ENCODE results near the gene MROH2A. TPM values are rescaled to one million over a fixed set of nuclear protein-coding genes. Genes with fewer than 3 reads are reported as not detected.
"Not testable (repeated sequence)": the region's sequence is repeated elsewhere in the genome, so short reads cannot be mapped to it uniquely, and the experiment has no call there.

MROH2A gene
- total and polyA plus RNA-seq, 2 donors, result 0.39 to 0.71 TPM

DNA sequence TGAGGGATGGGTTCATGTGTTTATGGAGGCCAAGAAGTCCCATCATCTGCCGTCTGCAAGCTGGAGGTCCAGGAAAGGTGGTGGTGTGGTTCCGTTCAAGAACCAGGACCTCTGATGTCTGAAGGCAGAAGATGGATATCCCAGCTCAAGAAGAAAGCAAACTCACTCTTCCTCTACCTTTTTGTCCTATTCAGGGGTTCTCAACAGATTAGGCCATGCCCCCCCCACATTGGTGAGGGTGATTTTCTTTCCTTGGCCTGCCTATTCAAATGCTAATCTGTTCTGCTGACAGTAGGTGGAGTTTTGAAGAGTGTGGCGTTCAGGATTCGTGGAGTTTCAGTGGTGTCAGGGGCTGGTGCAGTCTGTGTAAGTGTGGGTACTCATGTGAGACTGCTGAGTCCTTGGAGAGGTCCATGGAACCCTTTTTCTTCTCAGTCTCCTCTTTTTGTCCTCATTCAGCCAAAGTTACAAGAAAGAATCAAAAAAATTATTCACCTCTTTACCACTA is 84.2 kb downstream of the MROH2A start:
- DNase-seq (ENCODE audit: low read depth in 6 of 9, low spot score in 9 of 9), result no peak
- H3K4me1 ChIP-seq (ENCODE audit: control insufficient read depth in 2 of 2, insufficient read depth in 2 of 2, low read length in 2 of 2), result no peaks in the 10 kb centered on the region
- no peak overlapping the region for H3K4me3 ChIP-seq (ENCODE audit: low read length in 2 of 2)
- H3K27me3 ChIP-seq (ENCODE audit: control insufficient read depth in 2 of 2, insufficient read depth in 1 of 2, low read length in 1 of 2), result no peaks in the 10 kb centered on the region
- H3K27ac ChIP-seq (ENCODE audit: low read depth in 1 of 2, low read length in 1 of 2), result no peak overlapping the region
- H3K36me3 ChIP-seq (ENCODE audit: control insufficient read depth in 2 of 2, insufficient read depth in 2 of 2, low read length in 1 of 2), result no peaks in the 10 kb centered on the region
- 94% methylated on average over 4 of the region's 4 CpGs for WGBS
- H3K9me3 ChIP-seq (ENCODE audit: control insufficient read depth in 2 of 2, insufficient read depth in 1 of 2, low read length in 1 of 2), result peaks cover 0 to 2% of the 10 kb centered on the region in 2 donors

DNA sequence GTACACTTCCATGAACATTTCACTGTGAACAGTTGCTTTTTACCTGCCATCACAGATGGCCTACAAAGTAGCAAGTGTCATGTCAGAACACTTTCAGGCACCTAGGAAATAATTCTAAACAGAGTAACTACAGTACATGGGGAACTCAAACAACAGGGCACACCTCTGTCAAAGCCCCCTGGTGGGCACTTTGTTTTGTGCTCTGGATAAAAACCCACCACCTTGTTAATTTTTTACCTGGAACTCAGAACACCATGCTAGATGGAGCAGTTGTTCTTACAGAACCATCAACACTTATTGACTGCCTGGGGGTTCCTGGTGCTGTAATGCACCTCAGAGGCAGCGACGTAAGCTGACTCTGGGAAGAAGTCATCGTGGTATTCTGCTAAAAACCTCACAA is 87.7 kb downstream of the MROH2A start:
- no peak overlapping the region for H3K27ac ChIP-seq (ENCODE audit: low read depth in 1 of 2, low read length in 1 of 2)
- DNase-seq (ENCODE audit: low read depth in 6 of 9, low spot score in 9 of 9), result peak in 4 of 9 donors; percentile 15 to 57 (median 30)
- no peaks in the 10 kb centered on the region for H3K36me3 ChIP-seq (ENCODE audit: control insufficient read depth in 2 of 2, insufficient read depth in 2 of 2, low read length in 1 of 2)
- H3K4me3 ChIP-seq (ENCODE audit: low read length in 2 of 2), result no peak overlapping the region
- peaks cover 0 to 2% of the 10 kb centered on the region in 2 donors for H3K9me3 ChIP-seq (ENCODE audit: control insufficient read depth in 2 of 2, insufficient read depth in 1 of 2, low read length in 1 of 2)
- peaks cover 0 to 3% of the 10 kb centered on the region in 2 donors for H3K4me1 ChIP-seq (ENCODE audit: control insufficient read depth in 2 of 2, insufficient read depth in 2 of 2, low read length in 2 of 2)
- no peaks in the 10 kb centered on the region for H3K27me3 ChIP-seq (ENCODE audit: control insufficient read depth in 2 of 2, insufficient read depth in 1 of 2, low read length in 1 of 2)
- 51% methylated on average over 3 of the region's 3 CpGs for WGBS

DNA sequence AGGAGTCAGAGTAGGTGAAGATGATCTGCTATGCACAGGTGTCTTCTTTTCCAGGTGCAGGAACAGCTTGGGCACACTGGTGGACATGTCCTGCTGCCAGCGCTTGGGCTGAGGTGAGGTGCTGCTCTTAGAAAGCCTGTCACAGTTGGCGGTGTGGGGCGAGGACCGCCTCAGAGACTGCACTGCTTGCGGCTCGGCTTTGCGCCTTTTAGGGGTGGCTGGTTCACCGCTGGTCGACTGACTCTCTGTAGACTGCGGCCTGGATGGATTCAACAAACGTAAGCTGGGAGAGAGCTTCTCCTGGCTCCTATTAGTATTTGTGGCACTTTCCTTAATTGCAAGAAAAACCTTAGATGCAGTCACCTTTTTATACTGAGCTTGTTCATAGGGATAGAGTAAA is 88.3 kb downstream of the MROH2A start:
- H3K9me3 ChIP-seq (ENCODE audit: control insufficient read depth in 2 of 2, insufficient read depth in 1 of 2, low read length in 1 of 2), result peaks cover 0 to 2% of the 10 kb centered on the region in 2 donors
- H3K27me3 ChIP-seq (ENCODE audit: control insufficient read depth in 2 of 2, insufficient read depth in 1 of 2, low read length in 1 of 2), result no peaks in the 10 kb centered on the region
- WGBS, result 92% methylated on average over 11 of the region's 11 CpGs
- H3K27ac ChIP-seq (ENCODE audit: low read depth in 1 of 2, low read length in 1 of 2), result no peak overlapping the region
- H3K4me3 ChIP-seq (ENCODE audit: low read length in 2 of 2), result no peak overlapping the region
- no peak for DNase-seq (ENCODE audit: low read depth in 6 of 9, low spot score in 9 of 9)
- no peaks in the 10 kb centered on the region for H3K36me3 ChIP-seq (ENCODE audit: control insufficient read depth in 2 of 2, insufficient read depth in 2 of 2, low read length in 1 of 2)
- H3K4me1 ChIP-seq (ENCODE audit: control insufficient read depth in 2 of 2, insufficient read depth in 2 of 2, low read length in 2 of 2), result peaks cover 0 to 3% of the 10 kb centered on the region in 2 donors

DNA sequence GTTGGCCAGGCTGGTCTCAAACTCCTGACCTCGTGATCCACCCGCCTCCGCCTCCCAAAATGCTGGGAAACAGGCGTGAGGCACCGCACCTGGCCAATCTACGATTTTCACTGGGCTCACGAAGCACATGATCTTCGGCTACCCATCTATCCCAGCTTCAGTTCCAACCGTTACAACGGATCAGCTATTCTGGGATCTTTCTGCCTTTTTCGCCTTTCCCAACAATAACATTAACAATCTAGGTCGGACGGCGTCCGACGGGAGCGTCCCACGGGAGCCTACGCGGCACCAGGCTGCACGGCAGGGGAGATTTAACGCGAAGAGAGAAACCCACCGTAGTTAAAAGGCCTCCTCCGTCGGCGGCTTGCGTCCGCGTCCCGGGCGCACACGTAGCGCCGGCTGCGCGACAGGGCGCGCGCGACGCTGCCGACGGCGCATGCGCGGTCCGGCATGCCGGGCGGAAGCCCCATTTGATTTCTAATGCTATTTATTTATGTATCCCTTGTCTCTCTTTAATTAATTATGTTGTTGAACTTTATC is 89.9 kb downstream of the MROH2A start, which contains the start of gene MSL3B:
Gene MSL3B, minus strand, starts transcription at position 394 of the 540 bp plus-strand sequence.
- H3K9me3 ChIP-seq (ENCODE audit: control insufficient read depth in 2 of 2, insufficient read depth in 1 of 2, low read length in 1 of 2), result peaks cover 0 to 2% of the 10 kb centered on the region in 2 donors
- H3K4me3 ChIP-seq (ENCODE audit: low read length in 2 of 2), result peak within 1 kb of the TSS; percentile 57 to 68
- H3K27ac ChIP-seq (ENCODE audit: low read depth in 1 of 2, low read length in 1 of 2), result peak within 1 kb of the TSS; percentile 50 to 65
- H3K27me3 ChIP-seq (ENCODE audit: control insufficient read depth in 2 of 2, insufficient read depth in 1 of 2, low read length in 1 of 2), result no peaks in the 10 kb centered on the region
- WGBS, result 12% methylated on average over 50 of the region's 50 CpGs
- peaks cover 0 to 3% of the 10 kb centered on the region in 2 donors for H3K4me1 ChIP-seq (ENCODE audit: control insufficient read depth in 2 of 2, insufficient read depth in 2 of 2, low read length in 2 of 2)
- DNase-seq (ENCODE audit: low read depth in 6 of 9, low spot score in 9 of 9), result peak; percentile 42 to 80 (median 53)
- no peaks in the 10 kb centered on the region for H3K36me3 ChIP-seq (ENCODE audit: control insufficient read depth in 2 of 2, insufficient read depth in 2 of 2, low read length in 1 of 2)

DNA sequence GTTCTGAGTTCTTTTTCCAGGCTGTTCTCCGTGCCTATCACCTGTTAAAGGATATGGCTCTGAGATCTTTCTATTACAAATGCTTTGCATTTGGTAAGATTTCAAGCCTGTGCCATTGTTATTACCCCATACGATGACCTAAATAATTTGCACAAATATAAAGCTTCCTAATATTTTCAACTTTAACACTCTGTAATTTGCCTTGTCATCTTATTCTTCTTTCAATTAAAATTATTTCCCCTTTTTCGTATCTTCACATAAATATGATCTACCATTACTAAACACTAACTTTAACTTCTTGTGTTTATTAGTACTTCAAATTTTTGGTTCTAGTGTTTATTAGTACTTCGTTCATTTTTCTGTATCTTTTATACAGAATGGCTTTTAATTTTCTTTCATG is 93.3 kb downstream of the MROH2A start:
- peaks cover 0 to 3% of the 10 kb centered on the region in 2 donors for H3K4me1 ChIP-seq (ENCODE audit: control insufficient read depth in 2 of 2, insufficient read depth in 2 of 2, low read length in 2 of 2)
- H3K36me3 ChIP-seq (ENCODE audit: control insufficient read depth in 2 of 2, insufficient read depth in 2 of 2, low read length in 1 of 2), result no peaks in the 10 kb centered on the region
- peaks cover 0 to 3% of the 10 kb centered on the region in 2 donors for H3K27me3 ChIP-seq (ENCODE audit: control insufficient read depth in 2 of 2, insufficient read depth in 1 of 2, low read length in 1 of 2)
- no peak overlapping the region for H3K4me3 ChIP-seq (ENCODE audit: low read length in 2 of 2)
- H3K9me3 ChIP-seq (ENCODE audit: control insufficient read depth in 2 of 2, insufficient read depth in 1 of 2, low read length in 1 of 2), result peaks cover 0 to 1% of the 10 kb centered on the region in 2 donors
- H3K27ac ChIP-seq (ENCODE audit: low read depth in 1 of 2, low read length in 1 of 2), result no peak overlapping the region
- no peak for DNase-seq (ENCODE audit: low read depth in 6 of 9, low spot score in 9 of 9)
- WGBS, result 66% methylated on average over 4 of the region's 4 CpGs

DNA sequence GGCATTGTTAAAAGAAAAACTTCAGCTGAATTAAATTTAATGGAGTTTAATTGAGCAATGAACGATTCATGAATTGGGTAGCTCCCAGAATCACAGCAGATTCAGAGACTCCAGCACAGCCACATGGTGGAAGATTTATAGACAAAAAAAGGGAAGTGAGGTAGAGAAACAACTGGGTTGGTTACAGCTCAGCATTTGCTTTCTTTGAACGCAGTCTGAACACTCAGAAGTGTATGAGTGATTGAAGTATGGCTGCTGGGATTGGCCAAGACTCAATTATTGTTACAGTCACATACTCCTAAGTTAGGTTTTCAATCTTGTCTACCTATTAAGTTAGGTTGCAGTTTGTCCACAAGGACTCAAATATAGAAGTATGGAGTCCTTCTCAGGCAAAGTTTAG is 94.0 kb downstream of the MROH2A start:
- H3K36me3 ChIP-seq (ENCODE audit: control insufficient read depth in 2 of 2, insufficient read depth in 2 of 2, low read length in 1 of 2); H3K4me1 ChIP-seq (ENCODE audit: control insufficient read depth in 2 of 2, insufficient read depth in 2 of 2, low read length in 2 of 2); H3K4me3 ChIP-seq (ENCODE audit: low read length in 2 of 2); H3K27me3 ChIP-seq (ENCODE audit: control insufficient read depth in 2 of 2, insufficient read depth in 1 of 2, low read length in 1 of 2); H3K27ac ChIP-seq (ENCODE audit: low read depth in 1 of 2, low read length in 1 of 2); DNase-seq (ENCODE audit: low read depth in 6 of 9, low spot score in 9 of 9); H3K9me3 ChIP-seq (ENCODE audit: control insufficient read depth in 2 of 2, insufficient read depth in 1 of 2, low read length in 1 of 2): not testable (repeated sequence)
- WGBS, result 6% methylated on average over 2 of the region's 2 CpGs

DNA sequence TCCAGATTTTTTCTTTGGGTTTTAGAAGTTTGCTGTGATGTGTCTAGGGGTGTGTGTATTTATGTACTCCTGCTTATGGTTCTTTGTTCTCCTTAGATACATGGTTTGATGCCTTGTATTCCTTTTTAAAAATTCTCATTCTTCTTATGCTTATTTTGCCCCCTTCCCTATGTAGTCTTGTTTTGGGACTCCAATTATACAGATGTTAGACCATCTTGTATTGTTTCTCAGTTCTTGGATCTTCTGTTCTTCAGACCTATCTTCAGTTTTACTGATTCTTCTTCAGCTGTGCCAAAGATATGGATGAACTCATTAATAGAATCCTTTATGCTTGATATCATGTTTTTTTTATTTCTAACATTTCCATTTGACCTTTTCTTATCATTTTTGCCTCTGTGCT is 104.2 kb downstream of the MROH2A start:
- no peaks in the 10 kb centered on the region for H3K4me1 ChIP-seq (ENCODE audit: control insufficient read depth in 2 of 2, insufficient read depth in 2 of 2, low read length in 2 of 2)
- H3K4me3 ChIP-seq (ENCODE audit: low read length in 2 of 2), result no peak overlapping the region
- no peaks in the 10 kb centered on the region for H3K36me3 ChIP-seq (ENCODE audit: control insufficient read depth in 2 of 2, insufficient read depth in 2 of 2, low read length in 1 of 2)
- no peaks in the 10 kb centered on the region for H3K9me3 ChIP-seq (ENCODE audit: control insufficient read depth in 2 of 2, insufficient read depth in 1 of 2, low read length in 1 of 2)
- no peak for DNase-seq (ENCODE audit: low read depth in 6 of 9, low spot score in 9 of 9)
- no peak overlapping the region for H3K27ac ChIP-seq (ENCODE audit: low read depth in 1 of 2, low read length in 1 of 2)
- H3K27me3 ChIP-seq (ENCODE audit: control insufficient read depth in 2 of 2, insufficient read depth in 1 of 2, low read length in 1 of 2), result peaks cover under 1 to 2% of the 10 kb centered on the region in 2 donors

Other genes with a start within 250 kb of the MROH2A start
- 16.1 TPM for gene USP40, start 211.5 kb upstream of the MROH2A start, total RNA-seq
- gene USP40, start 211.5 kb upstream of the MROH2A start, polyA plus RNA-seq, result 26.7 TPM
- 0.24 TPM for gene UGT1A8, start 160.7 kb upstream of the MROH2A start, total RNA-seq
- gene UGT1A8, start 160.7 kb upstream of the MROH2A start, polyA plus RNA-seq, result 2.6 TPM
- 0.09 TPM for gene UGT1A10, start 141.9 kb upstream of the MROH2A start, total RNA-seq
- 0.39 TPM for gene UGT1A10, start 141.9 kb upstream of the MROH2A start, polyA plus RNA-seq
- 0.09 TPM for gene UGT1A9, start 106.4 kb upstream of the MROH2A start, total RNA-seq
- gene UGT1A9, start 106.4 kb upstream of the MROH2A start, polyA plus RNA-seq, result 0.27 TPM
- 0.19 TPM for gene UGT1A7, start 96.4 kb upstream of the MROH2A start, total RNA-seq
- gene UGT1A7, start 96.4 kb upstream of the MROH2A start, polyA plus RNA-seq, result 0.11 TPM
- 1.1 TPM for gene UGT1A6, start 85.4 kb upstream of the MROH2A start, total RNA-seq
- 4.5 TPM for gene UGT1A6, start 85.4 kb upstream of the MROH2A start, polyA plus RNA-seq
- 0.09 TPM for gene UGT1A5, start 65.4 kb upstream of the MROH2A start, total RNA-seq
- 0.14 TPM for gene UGT1A5, start 65.4 kb upstream of the MROH2A start, polyA plus RNA-seq
- 0.09 TPM for gene UGT1A4, start 59.6 kb upstream of the MROH2A start, total RNA-seq
- gene UGT1A4, start 59.6 kb upstream of the MROH2A start, polyA plus RNA-seq, result 0.34 TPM
- not detected for gene UGT1A3, start 49.3 kb upstream of the MROH2A start, total RNA-seq
- not detected for gene UGT1A3, start 49.3 kb upstream of the MROH2A start, polyA plus RNA-seq
- gene UGT1A1, start 18.1 kb upstream of the MROH2A start, total RNA-seq, result 0.09 TPM
- 0.32 TPM for gene UGT1A1, start 18.1 kb upstream of the MROH2A start, polyA plus RNA-seq
- 29.7 TPM for gene HJURP, start 76.2 kb downstream of the MROH2A start, total RNA-seq
- gene HJURP, start 76.2 kb downstream of the MROH2A start, polyA plus RNA-seq, result 5.8 TPM
- gene TRPM8, start 139.0 kb downstream of the MROH2A start, total RNA-seq, result 0.19 TPM
- 0.59 TPM for gene TRPM8, start 139.0 kb downstream of the MROH2A start, polyA plus RNA-seq